ENCODE measurements around the gene PTPDC1. TPM values are rescaled to one million over a fixed set of nuclear protein-coding genes. Genes with fewer than 3 reads are reported as not detected.

Gene PTPDC1
- total RNA-seq, 1 experiment from 2014 or later = 5.4 TPM

DNA sequence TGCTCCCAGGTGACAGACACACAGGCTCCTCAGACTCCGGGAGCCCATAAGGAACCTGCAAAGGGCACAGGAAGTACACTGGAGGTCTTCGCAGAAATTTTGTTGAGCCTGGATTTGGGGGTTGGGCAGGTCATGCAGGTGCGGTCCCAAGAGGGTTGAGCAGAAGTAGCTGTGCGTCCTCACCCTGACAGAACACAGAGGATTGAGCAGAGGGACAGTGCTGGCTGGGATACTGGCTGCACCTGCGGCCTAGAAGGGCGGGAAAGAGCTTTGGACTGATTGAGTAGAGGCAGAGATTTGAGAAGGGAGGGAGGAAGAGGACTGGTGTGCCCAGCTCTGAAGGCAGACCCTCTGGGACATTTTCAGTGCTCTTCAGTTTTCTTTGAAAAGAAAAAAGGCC, 65.4 kb downstream of the PTPDC1 start:
- DNase-seq = no peak
- no peaks in the 10 kb centered on the region for H3K36me3 ChIP-seq (ENCODE audit: low read depth, low read length)
- ATAC-seq = no peak
- CTCF ChIA-PET = no interaction called here
- no peaks in the 10 kb centered on the region for H3K9me2 ChIP-seq (replicated peaks; ENCODE audit: low read length)
- H3K4me2 ChIP-seq (ENCODE audit: low read length) = no peak overlapping the region
- no peak overlapping the region for H3K4me3 ChIP-seq (ENCODE audit: low read length)
- H3K9ac ChIP-seq (ENCODE audit: low read length) = no peak overlapping the region
- no peaks in the 10 kb centered on the region for H3K79me2 ChIP-seq (ENCODE audit: low read length)
- no peak overlapping the region for H3K27ac ChIP-seq (ENCODE audit: low read length)
- TF ChIP-seq EZH2phosphoT487 (IDR thresholded peaks at IDR 0.05; ENCODE audit: borderline replicate concordance, low read length) (no peak), EZH2 (IDR thresholded peaks at IDR 0.05; ENCODE audit: low read length, unreplicated experiment) (no peak)
- TF ChIP-seq, protein P1, sequence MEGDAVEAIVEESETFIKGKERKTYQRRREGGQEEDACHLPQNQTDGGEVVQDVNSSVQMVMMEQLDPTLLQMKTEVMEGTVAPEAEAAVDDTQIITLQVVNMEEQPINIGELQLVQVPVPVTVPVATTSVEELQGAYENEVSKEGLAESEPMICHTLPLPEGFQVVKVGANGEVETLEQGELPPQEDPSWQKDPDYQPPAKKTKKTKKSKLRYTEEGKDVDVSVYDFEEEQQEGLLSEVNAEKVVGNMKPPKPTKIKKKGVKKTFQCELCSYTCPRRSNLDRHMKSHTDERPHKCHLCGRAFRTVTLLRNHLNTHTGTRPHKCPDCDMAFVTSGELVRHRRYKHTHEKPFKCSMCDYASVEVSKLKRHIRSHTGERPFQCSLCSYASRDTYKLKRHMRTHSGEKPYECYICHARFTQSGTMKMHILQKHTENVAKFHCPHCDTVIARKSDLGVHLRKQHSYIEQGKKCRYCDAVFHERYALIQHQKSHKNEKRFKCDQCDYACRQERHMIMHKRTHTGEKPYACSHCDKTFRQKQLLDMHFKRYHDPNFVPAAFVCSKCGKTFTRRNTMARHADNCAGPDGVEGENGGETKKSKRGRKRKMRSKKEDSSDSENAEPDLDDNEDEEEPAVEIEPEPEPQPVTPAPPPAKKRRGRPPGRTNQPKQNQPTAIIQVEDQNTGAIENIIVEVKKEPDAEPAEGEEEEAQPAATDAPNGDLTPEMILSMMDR (conservative IDR thresholded peaks at IDR 0.05; ENCODE audit: low read depth, low read length) = no peak
- no peaks in the 10 kb centered on the region for H3K9me3 ChIP-seq (ENCODE audit: low read length)
- no TSS peak for BruUV-seq (replicated peaks)
- H3K4me1 ChIP-seq (ENCODE audit: insufficient read depth, low read length) = no peaks in the 10 kb centered on the region
- H3K27me3 ChIP-seq (ENCODE audit: low read length) = no peaks in the 10 kb centered on the region
- intact Hi-C loops (cut with micrococcal nuclease) = no loop called here
- POLR2A ChIA-PET (ENCODE audit: unreplicated experiment) = no interaction called here
- H3F3A ChIP-seq (ENCODE audit: low read length, unreplicated experiment) = no peaks in the 10 kb centered on the region
- no peak overlapping the region for H2AFZ ChIP-seq (ENCODE audit: low read length)
- H4K20me1 ChIP-seq (ENCODE audit: low read length) = no peaks in the 10 kb centered on the region

DNA sequence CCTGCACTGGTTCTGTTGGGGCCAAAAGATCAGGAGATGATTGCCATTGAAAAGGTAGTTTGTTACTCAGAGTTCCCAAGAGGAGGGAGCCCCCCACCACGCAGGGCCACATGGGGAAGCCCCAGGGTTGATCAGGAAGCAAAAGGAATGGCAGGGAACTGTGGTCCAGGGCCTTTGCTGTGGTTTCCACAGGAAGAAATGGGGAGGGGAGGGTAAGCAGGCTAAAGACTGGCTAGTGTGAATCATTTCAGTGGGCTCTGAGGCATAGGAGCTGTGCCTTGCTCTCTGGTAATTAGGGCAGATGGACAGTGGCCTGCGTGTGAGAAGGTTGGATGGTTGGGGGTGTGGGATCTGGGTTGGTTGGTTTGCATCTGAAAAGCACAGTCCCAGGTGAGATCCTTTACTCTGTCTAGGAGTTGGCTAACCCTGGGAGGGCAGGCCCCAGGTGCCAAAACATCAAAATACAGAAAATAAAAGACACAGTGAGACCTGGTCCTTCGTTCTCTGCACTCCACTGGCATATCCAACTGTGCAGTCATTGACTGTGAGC, 66.1 kb downstream of the PTPDC1 start:
- BruUV-seq (replicated peaks) = no TSS peak
- no peak for ATAC-seq
- ChIA-PET POLR2A (ENCODE audit: unreplicated experiment) (no interaction called here), CTCF (no interaction called here)
- Histone ChIP-seq H3K4me3 (ENCODE audit: low read length) (no peak overlapping the region), H3K27me3 (ENCODE audit: low read length) (no peaks in the 10 kb centered on the region), H3K27ac (ENCODE audit: low read length) (no peak overlapping the region), H3F3A (ENCODE audit: low read length, unreplicated experiment) (no peaks in the 10 kb centered on the region), H3K36me3 (ENCODE audit: low read depth, low read length) (no peaks in the 10 kb centered on the region), H3K4me1 (ENCODE audit: insufficient read depth, low read length) (no peaks in the 10 kb centered on the region), H4K20me1 (ENCODE audit: low read length) (no peaks in the 10 kb centered on the region), H3K79me2 (ENCODE audit: low read length) (no peaks in the 10 kb centered on the region), H3K4me2 (ENCODE audit: low read length) (no peak overlapping the region), H3K9me2 (replicated peaks; ENCODE audit: low read length) (no peaks in the 10 kb centered on the region), H3K9me3 (ENCODE audit: low read length) (no peaks in the 10 kb centered on the region), H2AFZ (ENCODE audit: low read length) (no peak overlapping the region), H3K9ac (ENCODE audit: low read length) (no peak overlapping the region)
- no peak for DNase-seq
- intact Hi-C loops (cut with micrococcal nuclease) = no loop called here
- TF ChIP-seq EZH2phosphoT487 (IDR thresholded peaks at IDR 0.05; ENCODE audit: borderline replicate concordance, low read length) = no peak
- TF ChIP-seq EZH2 (IDR thresholded peaks at IDR 0.05; ENCODE audit: low read length, unreplicated experiment) = no peak
- TF ChIP-seq, protein P1 (conservative IDR thresholded peaks at IDR 0.05; ENCODE audit: low read depth, low read length) = no peak

DNA sequence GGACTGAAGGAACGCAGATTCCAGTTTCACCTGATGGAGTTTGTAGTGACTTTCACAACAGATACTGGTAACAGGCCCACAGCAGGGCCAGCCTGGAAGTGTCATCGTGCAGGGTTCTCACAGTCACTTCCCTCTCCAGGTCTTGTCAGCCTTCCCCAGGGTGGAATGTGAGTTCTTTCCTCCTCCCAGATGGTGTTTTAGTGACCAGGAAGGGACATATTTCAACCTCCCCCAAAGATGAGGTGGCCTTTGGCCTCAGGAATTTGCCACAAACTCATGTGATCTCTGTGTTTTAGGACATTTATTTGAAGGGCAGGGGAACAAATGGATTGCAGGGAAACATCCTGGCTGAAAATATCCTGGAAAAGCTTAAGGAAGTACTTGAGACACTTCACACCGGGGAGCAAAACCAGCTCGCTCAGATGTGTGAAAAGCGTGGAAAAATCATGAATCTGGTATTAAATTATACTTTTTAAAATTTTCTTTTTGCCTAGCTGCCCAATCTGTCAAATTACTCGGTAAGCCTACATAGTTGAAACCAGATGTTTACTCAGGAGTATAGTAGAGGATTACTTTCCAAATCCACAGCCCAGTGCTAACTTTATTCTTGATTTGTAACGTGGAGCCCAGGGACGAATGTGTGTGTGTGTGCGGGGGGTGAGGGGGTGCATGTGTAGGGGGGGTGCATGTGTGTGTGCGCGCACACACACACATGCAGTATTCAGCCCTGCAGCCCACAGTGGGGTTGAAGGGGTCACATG, 66.8 kb downstream of the PTPDC1 start:
- Histone ChIP-seq H3K27ac (ENCODE audit: low read length) (no peak overlapping the region), H3K27me3 (ENCODE audit: low read length) (no peaks in the 10 kb centered on the region), H3F3A (ENCODE audit: low read length, unreplicated experiment) (no peaks in the 10 kb centered on the region), H4K20me1 (ENCODE audit: low read length) (no peaks in the 10 kb centered on the region), H3K9me2 (replicated peaks; ENCODE audit: low read length) (no peaks in the 10 kb centered on the region), H3K79me2 (ENCODE audit: low read length) (no peaks in the 10 kb centered on the region), H3K4me3 (ENCODE audit: low read length) (no peak overlapping the region), H2AFZ (ENCODE audit: low read length) (no peak overlapping the region), H3K9me3 (ENCODE audit: low read length) (no peaks in the 10 kb centered on the region), H3K9ac (ENCODE audit: low read length) (no peak overlapping the region), H3K4me1 (ENCODE audit: insufficient read depth, low read length) (no peaks in the 10 kb centered on the region), H3K36me3 (ENCODE audit: low read depth, low read length) (no peaks in the 10 kb centered on the region), H3K4me2 (ENCODE audit: low read length) (no peak overlapping the region)
- ATAC-seq = no peak
- DNase-seq = no peak
- CTCF ChIA-PET = no interaction called here
- intact Hi-C loops (cut with micrococcal nuclease) = no loop called here
- no TSS peak for BruUV-seq (replicated peaks)
- POLR2A ChIA-PET (ENCODE audit: unreplicated experiment) = no interaction called here
- TF ChIP-seq EZH2 (IDR thresholded peaks at IDR 0.05; ENCODE audit: low read length, unreplicated experiment) (no peak), EZH2phosphoT487 (IDR thresholded peaks at IDR 0.05; ENCODE audit: borderline replicate concordance, low read length) (no peak)
- TF ChIP-seq, protein P1 (conservative IDR thresholded peaks at IDR 0.05; ENCODE audit: low read depth, low read length) = no peak
